GM12878 (cell line): ENCODE measurements around the gene KBTBD3. TPM values are rescaled to one million over a fixed set of nuclear protein-coding genes. Genes with fewer than 3 reads are reported as not detected.

ENCODE experiments used
- BACH1 ChIP-seq: fragments of 450-650 bp; IDR thresholded peaks from 2 replicates; pipeline ENCODE4 v1.6.1; 2017; ENCODE audit warnings: mild to moderate bottlenecking, borderline replicate concordance
- CHD2 ChIP-seq: IDR thresholded peaks from 2 replicates; pipeline ENCODE4 v1.6.1; 2011; ENCODE audit warnings: low read depth, low read length, improper control_type of control experiment, borderline replicate concordance
- IRF4 ChIP-seq: IDR thresholded peaks from 2 replicates; pipeline ENCODE4 v1.6.1; 2011; ENCODE audit warnings: low read depth, low read length
- MEF2B ChIP-seq: fragments of 450-650 bp; IDR thresholded peaks from 2 replicates; pipeline ENCODE4 v1.6.1; 2018; ENCODE audit warnings: mild to moderate bottlenecking, moderate library complexity; ENCODE audit not compliant: partially characterized antibody, poor library complexity, severe bottlenecking
- NFIC ChIP-seq: IDR thresholded peaks from 2 replicates; pipeline ENCODE4 v1.6.1; 2012; ENCODE audit warnings: low read depth, mild to moderate bottlenecking, inconsistent platforms, low read length, moderate library complexity
- NKRF ChIP-seq: fragments of 450-650 bp; conservative IDR thresholded peaks from 2 replicates; pipeline ENCODE4 v1.6.1; 2017; ENCODE audit warnings: mild to moderate bottlenecking, moderate library complexity
- PAX8 ChIP-seq: fragments of 450-650 bp; IDR thresholded peaks from 2 replicates; pipeline ENCODE4 v1.6.1; 2017; ENCODE audit warnings: mild to moderate bottlenecking, moderate library complexity
- RAD21 ChIP-seq: IDR thresholded peaks from 2 replicates; pipeline ENCODE4 v1.6.1; 2011; ENCODE audit warnings: mild to moderate bottlenecking, low read depth, low read length, moderate library complexity; ENCODE audit not compliant: insufficient read depth
- SREBF1 ChIP-seq: IDR thresholded peaks from 2 replicates; pipeline ENCODE4 v1.6.1; 2012; ENCODE audit warnings: mild to moderate bottlenecking, low read length
- SUPT20H ChIP-seq: IDR thresholded peaks from 2 replicates; pipeline ENCODE4 v1.6.1; 2011; ENCODE audit warnings: low read depth, mild to moderate bottlenecking, low read length, moderate library complexity, borderline replicate concordance; ENCODE audit not compliant: control insufficient read depth
- WRNIP1 ChIP-seq: IDR thresholded peaks from 2 replicates; pipeline ENCODE4 v1.6.1; 2011; ENCODE audit warnings: low read depth, low read length, improper control_type of control experiment, borderline replicate concordance
- ZBTB40 ChIP-seq: fragments of 450-650 bp; IDR thresholded peaks from 2 replicates; pipeline ENCODE4 v1.6.1; 2016; ENCODE audit warnings: mild to moderate bottlenecking, moderate library complexity, borderline replicate concordance
- ZNF592 ChIP-seq: fragments of 450-650 bp; IDR thresholded peaks from 2 replicates; pipeline ENCODE4 v1.6.1; 2017; ENCODE audit warnings: mild to moderate bottlenecking, moderate library complexity
- polyA plus RNA-seq, 11 experiments: library from polyadenylated mRNA; depleted of rRNA in 4 of 11; unstranded in 6 of 11; stranded (reverse) in 5 of 11; fragments of >200 nt; fragmentation: Nextera tagmentation in 4 of 11; fragmentation: Illumina TruSeq in 1 of 11; extraction: Ambion mirVana in 4 of 11; extraction: Trizol in 1 of 11; gene quantifications; 1 replicate in 1 of 11; 2 replicates in 10 of 11; pipeline versions ENCODE4 v1.2.1 to v1.2.3, GENCODE V29; 2011 to 2016; ENCODE audit warnings: inconsistent platforms in 2 of 11, missing spikeins in 2 of 11, low read depth in 1 of 11
- total RNA-seq, 4 experiments: library from RNA; depleted of rRNA in 3 of 4; stranded (reverse); fragments of >200 nt in 3 of 4; fragmentation: Illumina TruSeq in 1 of 4; extraction: Trizol in 1 of 4; gene quantifications; 2 replicates each; pipeline versions ENCODE4 v1.2.1 to v1.2.3, GENCODE V29; 2013 to 2021
- TF ChIP-seq, protein P1 (sequence below): fragments of 450-650 bp; IDR thresholded peaks from 2 replicates; pipeline ENCODE4 v1.6.1; 2018; ENCODE audit warnings: borderline replicate concordance, mild to moderate bottlenecking; ENCODE audit not compliant: partially characterized antibody
- TF ChIP-seq, protein P2 (sequence below): IDR thresholded peaks from 2 replicates; pipeline ENCODE4 v1.6.1; 2011; ENCODE audit warnings: low read depth, mild to moderate bottlenecking, low read length, moderate library complexity, borderline replicate concordance; ENCODE audit errors: extremely low read depth

KBTBD3 gene
- total and polyA plus RNA-seq, 10 of the 15 experiments (the other 5 are each of a cell fraction or from before 2014, with no cell fraction given), result 1.9 to 18.1 (median 8.4) TPM

DNA sequence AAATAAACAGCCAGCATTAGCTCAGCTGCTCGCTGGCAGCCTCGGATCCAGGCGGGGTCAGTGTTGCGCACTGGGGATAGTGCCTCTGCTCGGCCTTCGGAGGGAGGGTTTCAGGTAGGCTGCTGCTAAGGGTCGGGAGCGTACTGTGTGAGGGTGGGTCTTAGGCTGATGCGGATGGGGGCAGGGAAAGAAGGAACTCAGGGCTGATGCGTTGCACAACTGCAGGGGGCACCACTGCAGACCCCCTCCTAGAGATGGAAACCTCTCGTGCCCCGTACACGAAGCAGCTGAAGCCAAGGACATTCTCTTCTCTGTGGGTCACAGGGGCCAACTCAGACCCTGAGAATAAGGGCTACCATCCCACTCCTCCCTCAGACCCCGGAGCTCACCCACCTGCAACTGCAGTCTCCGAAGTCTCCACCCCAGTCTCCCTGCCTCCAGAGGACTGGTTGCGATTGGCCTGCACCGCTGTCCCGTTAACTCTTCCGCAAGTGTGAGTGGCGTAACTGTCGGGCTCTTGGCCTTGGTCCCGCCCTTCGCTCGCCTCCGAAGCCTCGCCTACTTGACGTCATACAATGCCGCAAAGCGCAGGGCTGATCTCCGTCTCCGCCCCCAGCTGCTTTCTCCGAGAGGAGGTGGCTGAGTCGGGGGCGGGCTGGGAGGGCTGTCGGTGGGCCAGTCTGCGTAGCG lies at the start of gene KBTBD3 (continued):
- TF ChIP-seq CHD2 (peak; percentile 78), WRNIP1 (0 out of 2 replicates have a peak, but pooled peaks have one; percentile 56), SUPT20H (no peak), NKRF (peak; percentile 77), RAD21 (no peak), IRF4 (peak; percentile 19; the same call in 1 of the 2 replicates), BACH1 (no peak; the same call in 1 of the 2 replicates), NFIC (no peak), ZNF592 (no peak), MEF2B (peak; percentile 62), SREBF1 (no peak), PAX8 (no peak), ZBTB40 (no peak)
- TF ChIP-seq, protein P1, sequence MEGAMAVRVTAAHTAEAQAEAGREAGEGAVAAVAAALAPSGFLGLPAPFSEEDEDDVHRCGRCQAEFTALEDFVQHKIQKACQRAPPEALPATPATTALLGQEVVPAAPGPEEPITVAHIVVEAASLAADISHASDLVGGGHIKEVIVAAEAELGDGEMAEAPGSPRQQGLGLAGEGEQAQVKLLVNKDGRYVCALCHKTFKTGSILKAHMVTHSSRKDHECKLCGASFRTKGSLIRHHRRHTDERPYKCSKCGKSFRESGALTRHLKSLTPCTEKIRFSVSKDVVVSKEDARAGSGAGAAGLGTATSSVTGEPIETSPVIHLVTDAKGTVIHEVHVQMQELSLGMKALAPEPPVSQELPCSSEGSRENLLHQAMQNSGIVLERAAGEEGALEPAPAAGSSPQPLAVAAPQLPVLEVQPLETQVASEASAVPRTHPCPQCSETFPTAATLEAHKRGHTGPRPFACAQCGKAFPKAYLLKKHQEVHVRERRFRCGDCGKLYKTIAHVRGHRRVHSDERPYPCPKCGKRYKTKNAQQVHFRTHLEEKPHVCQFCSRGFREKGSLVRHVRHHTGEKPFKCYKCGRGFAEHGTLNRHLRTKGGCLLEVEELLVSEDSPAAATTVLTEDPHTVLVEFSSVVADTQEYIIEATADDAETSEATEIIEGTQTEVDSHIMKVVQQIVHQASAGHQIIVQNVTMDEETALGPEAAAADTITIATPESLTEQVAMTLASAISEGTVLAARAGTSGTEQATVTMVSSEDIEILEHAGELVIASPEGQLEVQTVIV, result peak; percentile 65
- TF ChIP-seq, protein P2, sequence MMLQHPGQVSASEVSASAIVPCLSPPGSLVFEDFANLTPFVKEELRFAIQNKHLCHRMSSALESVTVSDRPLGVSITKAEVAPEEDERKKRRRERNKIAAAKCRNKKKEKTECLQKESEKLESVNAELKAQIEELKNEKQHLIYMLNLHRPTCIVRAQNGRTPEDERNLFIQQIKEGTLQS, result no peak
